ENCODE data around the gene ANGPTL3.

Gene ANGPTL3

GRCh38 chr1:62637392-62638105 lies 40.2 kb downstream of the ANGPTL3 start:
- DNase-seq: no peak
- no peaks in the 10 kb centered on the region for H3K27me3 ChIP-seq (ENCODE audit: insufficient read depth, low read depth, severe bottlenecking)
- no peak overlapping the region for H3K4me3 ChIP-seq (ENCODE audit: low read depth, low read length)
- H3K27ac ChIP-seq: no peak overlapping the region
- no peak for TF ChIP-seq CTCF (IDR thresholded peaks at IDR 0.05; ENCODE audit: low read depth, low read length)
- no peaks in the 10 kb centered on the region for H3K9me3 ChIP-seq (ENCODE audit: severe bottlenecking)
- peaks cover 21% of the 10 kb centered on the region for H3K36me3 ChIP-seq

- H3K27me3 ChIP-seq (ENCODE audit: insufficient read depth, low read depth, severe bottlenecking): no peaks in the 10 kb centered on the region
- no peak for DNase-seq
- H3K9me3 ChIP-seq (ENCODE audit: severe bottlenecking): no peaks in the 10 kb centered on the region
- H3K36me3 ChIP-seq: peaks cover 38% of the 10 kb centered on the region
- no peak overlapping the region for H3K4me3 ChIP-seq (ENCODE audit: low read depth, low read length)
- no peak overlapping the region for H3K27ac ChIP-seq
- TF ChIP-seq CTCF (IDR thresholded peaks at IDR 0.05; ENCODE audit: low read depth, low read length): no peak
Observed at GRCh38 chr1:62643283-62643682, 46.0 kb downstream of the ANGPTL3 start.

- DNase-seq: no peak
- Histone ChIP-seq H3K36me3 (peaks cover 18% of the 10 kb centered on the region), H3K27ac (no peak overlapping the region), H3K9me3 (ENCODE audit: severe bottlenecking) (no peaks in the 10 kb centered on the region), H3K27me3 (ENCODE audit: insufficient read depth, low read depth, severe bottlenecking) (no peaks in the 10 kb centered on the region), H3K4me3 (ENCODE audit: low read depth, low read length) (no peak overlapping the region)
- TF ChIP-seq CTCF (IDR thresholded peaks at IDR 0.05; ENCODE audit: low read depth, low read length): no peak
Observed at GRCh38 chr1:62652387-62652786, 55.1 kb downstream of the ANGPTL3 start.

- no peak for DNase-seq
- no peak overlapping the region for H3K27ac ChIP-seq
- H3K9me3 ChIP-seq (ENCODE audit: severe bottlenecking): no peaks in the 10 kb centered on the region
- no peak for TF ChIP-seq CTCF (IDR thresholded peaks at IDR 0.05; ENCODE audit: low read depth, low read length)
- peaks cover 11% of the 10 kb centered on the region for H3K36me3 ChIP-seq
- no peak overlapping the region for H3K4me3 ChIP-seq (ENCODE audit: low read depth, low read length)
- no peaks in the 10 kb centered on the region for H3K27me3 ChIP-seq (ENCODE audit: insufficient read depth, low read depth, severe bottlenecking)
Observed at GRCh38 chr1:62654744-62655143, 57.4 kb downstream of the ANGPTL3 start.

All from WERI-Rb-1 (cell line).